Heart left ventricle (tissue), 16 donors: ENCODE measurements around the gene SMC6. TPM values are rescaled to one million over a fixed set of nuclear protein-coding genes. Genes with fewer than 3 reads are reported as not detected.

ENCODE experiments used
- ATAC-seq, 4 donors: fragments of 200-7000 bp; cut with Tn5 transposase; one replicate each; pipeline ENCODE4 v1.9.1; 2020 to 2022; ENCODE audit warnings: moderate library complexity in 4 of 4, mild to moderate bottlenecking in 3 of 4, moderate number of reproducible peaks in 1 of 4
- DNase-seq, 5 donors: peaks; one replicate each; pipeline ENCODE4 v3.0.0-alpha.2; 2020
- H3K27ac ChIP-seq, 12 donors: fragments of 200-600 bp; sonication (generic) in 4 of 12; one replicate each; pipeline versions ENCODE4 v1.5.0 to v1.8.0; 2016 to 2022; ENCODE audit warnings: mild to moderate bottlenecking in 2 of 12
- H3K27me3 ChIP-seq, 9 donors: fragments of 200-600 bp; sonication (generic) in 2 of 9; one replicate each; pipeline versions ENCODE4 v1.5.1 to v1.8.0; 2016 to 2022; ENCODE audit warnings: mild to moderate bottlenecking in 3 of 9
- H3K36me3 ChIP-seq, 9 donors: fragments of 200-600 bp; sonication (generic) in 2 of 9; one replicate each; pipeline versions ENCODE4 v1.5.0 to v1.8.0; 2018 to 2022; ENCODE audit warnings: mild to moderate bottlenecking in 2 of 9
- H3K4me1 ChIP-seq, 12 donors: fragments of 200-600 bp; sonication (generic) in 4 of 12; one replicate each; pipeline versions ENCODE4 v1.5.0 to v1.8.0; 2016 to 2022; ENCODE audit warnings: mild to moderate bottlenecking in 3 of 12
- H3K4me3 ChIP-seq, 12 donors: fragments of 200-600 bp; sonication (generic) in 4 of 12; one replicate each; pipeline versions ENCODE4 v1.5.0 to v1.8.0; 2017 to 2022; ENCODE audit warnings: mild to moderate bottlenecking in 9 of 12, moderate library complexity in 4 of 12
- H3K9me3 ChIP-seq, 12 donors: fragments of 200-600 bp; sonication (generic) in 4 of 12; one replicate each; pipeline versions ENCODE4 v1.5.0 to v1.8.0; 2016 to 2022; ENCODE audit warnings: mild to moderate bottlenecking in 1 of 12
- POLR2A ChIP-seq, 2 donors: fragments of 450-650 bp; IDR thresholded peaks; one replicate each; pipeline ENCODE4 v1.6.1; 2017; ENCODE audit warnings: antibody characterized with exemption in 2 of 2, mild to moderate bottlenecking in 2 of 2, moderate library complexity in 2 of 2
- WGBS, 4 donors: extraction: QIAGEN DNeasy Blood & Tissue Kit in 2 of 4; methylation state at CpG; one replicate each; pipeline versions ENCODE4 v1.1.5 to v1.1.7; 2013 to 2018; 5-methylcytosine and 5-hydroxymethylcytosine counted together
- intact Hi-C, 10 donors: fragments of 100-400 bp; cut with DNase I; formaldehyde crosslinking; loops; one replicate each; pipeline versions ENCODE4 v1.11.1 to v1.14.2; 2022
- polyA plus RNA-seq, 2 donors: library from polyadenylated mRNA; stranded (reverse); fragments of 200-250 nt; gene quantifications; one replicate each; pipeline ENCODE4 v1.2.3, GENCODE V29; 2013
- total RNA-seq, 9 donors: library from RNA; depleted of rRNA in 2 of 9; stranded (reverse); fragments of >200 nt in 2 of 9; fragmentation: NEBNext Ultra II Directional in 3 of 9; extraction: Animal tissue kit (Norgen Biotek cat#: 25700) in 3 of 9; gene quantifications; one replicate each; pipeline versions ENCODE4 v1.1.0 to v1.2.4, GENCODE V29; 2016 to 2023
- TF ChIP-seq, protein P1 (sequence below), 12 donors: fragments of 200-600 bp; sonication (generic) in 4 of 12; IDR thresholded peaks; one replicate each; pipeline versions ENCODE4 v1.5.0 to v1.8.0; 2018 to 2022; ENCODE audit warnings: antibody characterized with exemption in 12 of 12, mild to moderate bottlenecking in 5 of 12
- donor health status: ischemic (EF 13 %, LVEDD 7.1; RV severe dilation, severe dysfunction).
- donor health status: healthy with polysubstance abuse.
- donor health status: DM: no; HTN: yes; CAD: no.
- donor health status: DM: no; HTN: no; CAD: no.
- donor health status: ischemic (EF 25% LVEDD 6.9; RV normal size, moderate dysfunction).
- donor health status: ischemic (EF 25% LVEDD 5.7; RV mildly dilated, moderate dysfunction).
- donor health status: healthy.
- donor health status: DM: yes; HTN: yes; CAD: no.
- donor health status: ischemic (EF 35%, LVEDD 5.7; RV mildly dilated, moderate dysfunction).
- donor health status: nonischemic (EF 11% LVEDD 7.7; RV severe dilation, severe dysfunction).
- donor health status: DM: yes; HTN: yes; CAD: no.
- donor health status: PGD.
- donor health status: ischemic (EF 29% LVEDD 5.4; RV normal size, mild dysfunction).
- donor health status: nonischemic (EF 23%, LVEDD 6.1; RV moderate dilation, normal function).

SMC6 gene
- total and polyA plus RNA-seq, 11 donors = 5.9 to 14.7 (median 12.2) TPM

DNA sequence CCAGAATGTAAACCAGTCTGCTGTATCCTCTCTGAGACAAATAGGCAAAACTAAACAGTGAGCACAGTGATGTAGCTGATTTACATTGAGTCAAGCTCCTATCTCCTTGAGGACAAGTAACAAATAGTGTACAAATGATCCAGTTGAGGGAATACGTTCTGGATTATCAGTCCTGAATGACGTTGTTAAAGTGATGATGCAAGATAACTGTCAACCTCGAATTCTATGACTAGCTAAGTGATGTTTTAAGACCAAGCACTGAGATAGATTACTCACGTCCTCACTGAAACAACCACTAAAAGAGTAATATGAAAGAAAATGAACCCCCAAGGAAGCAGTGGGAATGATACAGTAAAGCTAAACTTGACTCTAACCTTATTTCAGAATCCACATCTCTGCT lies 46.8 kb downstream of the SMC6 start:
- intact Hi-C loops = loop anchor here in 1 of 10 donors (10.0 kb wide), 1 partner anchor 358 kb away; no protein-coding TSS in a partner anchor
- TF ChIP-seq, protein P1, sequence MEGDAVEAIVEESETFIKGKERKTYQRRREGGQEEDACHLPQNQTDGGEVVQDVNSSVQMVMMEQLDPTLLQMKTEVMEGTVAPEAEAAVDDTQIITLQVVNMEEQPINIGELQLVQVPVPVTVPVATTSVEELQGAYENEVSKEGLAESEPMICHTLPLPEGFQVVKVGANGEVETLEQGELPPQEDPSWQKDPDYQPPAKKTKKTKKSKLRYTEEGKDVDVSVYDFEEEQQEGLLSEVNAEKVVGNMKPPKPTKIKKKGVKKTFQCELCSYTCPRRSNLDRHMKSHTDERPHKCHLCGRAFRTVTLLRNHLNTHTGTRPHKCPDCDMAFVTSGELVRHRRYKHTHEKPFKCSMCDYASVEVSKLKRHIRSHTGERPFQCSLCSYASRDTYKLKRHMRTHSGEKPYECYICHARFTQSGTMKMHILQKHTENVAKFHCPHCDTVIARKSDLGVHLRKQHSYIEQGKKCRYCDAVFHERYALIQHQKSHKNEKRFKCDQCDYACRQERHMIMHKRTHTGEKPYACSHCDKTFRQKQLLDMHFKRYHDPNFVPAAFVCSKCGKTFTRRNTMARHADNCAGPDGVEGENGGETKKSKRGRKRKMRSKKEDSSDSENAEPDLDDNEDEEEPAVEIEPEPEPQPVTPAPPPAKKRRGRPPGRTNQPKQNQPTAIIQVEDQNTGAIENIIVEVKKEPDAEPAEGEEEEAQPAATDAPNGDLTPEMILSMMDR (IDR thresholded peaks at IDR 0.05) = no peak
- no peak for TF ChIP-seq POLR2A (IDR thresholded peaks at IDR 0.05)
- Histone ChIP-seq H3K4me1 (peaks cover 0 to 11% (median 0%) of the 10 kb centered on the region in 12 donors), H3K4me3 (no peak overlapping the region), H3K9me3 (no peaks in the 10 kb centered on the region), H3K27me3 (no peaks in the 10 kb centered on the region), H3K27ac (no peak overlapping the region), H3K36me3 (peaks cover 0 to 99% (median 67%) of the 10 kb centered on the region in 9 donors)
- DNase-seq = no peak
- 72 to 76% (median 75%) methylated on average over 4 of the region's 4 CpGs for WGBS, 4 donors
- no peak for ATAC-seq

DNA sequence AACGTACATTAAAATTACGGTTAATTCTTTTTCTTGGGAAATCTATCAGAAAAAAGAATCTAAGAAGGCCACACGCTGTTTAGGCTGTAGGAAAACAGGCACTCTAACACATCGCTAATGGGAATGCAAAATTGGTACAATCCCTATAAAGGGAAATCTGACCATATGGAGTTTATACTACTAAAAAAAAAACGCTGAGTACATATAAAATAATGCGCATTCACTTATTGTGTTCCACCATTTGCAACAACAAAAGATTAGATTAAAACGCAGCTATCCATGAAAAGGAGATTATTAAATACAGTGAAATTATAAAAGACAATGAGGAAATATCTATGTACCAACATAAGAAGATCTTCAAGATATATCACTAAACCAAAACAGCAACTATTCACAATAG lies 62.8 kb downstream of the SMC6 start:
- WGBS, 4 donors = 96 to 98% (median 97%) methylated on average over 7 of the region's 7 CpGs
- TF ChIP-seq, protein P1 (IDR thresholded peaks at IDR 0.05) = no peak
- TF ChIP-seq POLR2A (IDR thresholded peaks at IDR 0.05) = no peak
- H3K27me3 ChIP-seq = no peaks in the 10 kb centered on the region
- ATAC-seq = no peak
- no peak overlapping the region for H3K4me3 ChIP-seq
- peaks cover 0 to 83% (median 73%) of the 10 kb centered on the region in 9 donors for H3K36me3 ChIP-seq
- H3K9me3 ChIP-seq = peaks cover 0 to 5% (median 0%) of the 10 kb centered on the region in 12 donors
- no peak overlapping the region for H3K27ac ChIP-seq
- H3K4me1 ChIP-seq = no peaks in the 10 kb centered on the region
- DNase-seq = no peak
- intact Hi-C loops = no loop called here

DNA sequence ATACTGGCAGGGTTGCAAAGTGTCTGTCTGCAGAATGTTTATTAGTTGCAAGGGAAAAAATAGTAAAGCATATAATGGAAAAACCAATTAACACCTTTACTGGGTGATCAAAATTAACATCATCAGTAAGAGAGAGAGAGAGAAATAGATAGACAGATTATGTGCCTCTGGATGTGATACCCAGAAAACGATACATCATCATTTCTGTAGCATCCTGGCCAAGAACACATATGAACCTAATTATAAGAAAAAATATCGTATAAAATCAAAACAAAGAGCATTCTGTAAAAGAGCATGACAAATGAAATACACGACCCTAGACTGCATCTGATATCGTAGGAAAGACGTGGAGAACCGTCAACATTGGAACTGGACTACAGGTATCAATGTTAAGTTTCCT lies 64.6 kb downstream of the SMC6 start:
- no peak for TF ChIP-seq POLR2A (IDR thresholded peaks at IDR 0.05)
- TF ChIP-seq, protein P1 (IDR thresholded peaks at IDR 0.05) = no peak
- 89 to 92% (median 91%) methylated on average over 6 of the region's 6 CpGs for WGBS, 4 donors
- H3K4me1 ChIP-seq = no peaks in the 10 kb centered on the region
- no peak overlapping the region for H3K4me3 ChIP-seq
- H3K27ac ChIP-seq = no peak overlapping the region
- DNase-seq (no peak), ATAC-seq (no peak)
- no peaks in the 10 kb centered on the region for H3K27me3 ChIP-seq
- intact Hi-C loops = no loop called here
- H3K9me3 ChIP-seq = peaks cover 0 to 5% (median 0%) of the 10 kb centered on the region in 12 donors
- H3K36me3 ChIP-seq = peaks cover 0 to 75% (median 61%) of the 10 kb centered on the region in 9 donors

DNA sequence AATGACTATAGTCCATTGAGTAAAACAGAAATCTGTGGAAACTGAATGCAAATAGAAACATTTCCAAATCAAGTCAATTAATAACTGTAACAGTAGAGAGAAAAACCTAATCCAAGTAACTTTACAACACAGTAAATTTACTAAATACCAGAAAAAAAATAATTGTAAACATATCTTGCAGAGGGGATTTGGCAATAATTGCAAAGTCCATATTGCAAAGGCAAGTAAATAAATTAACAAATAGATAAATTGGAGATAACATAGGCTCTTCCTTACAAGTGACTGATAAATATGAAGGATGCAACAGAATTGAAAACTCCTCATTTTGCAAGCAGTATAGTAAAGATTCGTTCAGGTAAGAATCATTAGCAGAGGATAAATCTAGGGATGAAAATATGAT lies 65.0 kb downstream of the SMC6 start:
- Histone ChIP-seq H3K27ac (no peak overlapping the region), H3K4me1 (no peaks in the 10 kb centered on the region), H3K27me3 (no peaks in the 10 kb centered on the region), H3K4me3 (no peak overlapping the region), H3K36me3 (peaks cover 0 to 73% (median 59%) of the 10 kb centered on the region in 9 donors), H3K9me3 (peaks cover 0 to 5% (median 0%) of the 10 kb centered on the region in 12 donors)
- TF ChIP-seq, protein P1 (IDR thresholded peaks at IDR 0.05) = no peak
- no peak for TF ChIP-seq POLR2A (IDR thresholded peaks at IDR 0.05)
- WGBS, 4 donors = 86 to 92% (median 90%) methylated on average over 1 of the region's 1 CpG
- intact Hi-C loops = no loop called here
- no peak for ATAC-seq
- no peak for DNase-seq
